Trophoblast cell (in vitro differentiated cells and primary cell): ENCODE measurements around the gene CDCA3.

Experiments used
- DNase-seq, 2 donors: peaks; one replicate each; pipeline ENCODE4 v3.0.0-alpha.2; 2016
- H2AFZ ChIP-seq: 2 replicates; pipeline ENCODE4 v1.6.1; 2013; ENCODE audit warnings: low read length, moderate library complexity, mild to moderate bottlenecking; ENCODE audit not compliant: insufficient read depth, poor library complexity
- H2AK5ac ChIP-seq: 2 replicates; pipeline ENCODE4 v1.6.1; 2013; ENCODE audit warnings: mild to moderate bottlenecking, low read length
- H2BK120ac ChIP-seq: 2 replicates; pipeline ENCODE4 v1.6.1; 2013; ENCODE audit warnings: low read length, mild to moderate bottlenecking, moderate library complexity; ENCODE audit not compliant: insufficient read depth, poor library complexity
- H2BK12ac ChIP-seq: 2 replicates; pipeline ENCODE4 v1.6.1; 2013; ENCODE audit warnings: mild to moderate bottlenecking, low read length, moderate library complexity
- H2BK5ac ChIP-seq: 2 replicates; pipeline ENCODE4 v1.6.1; 2013; ENCODE audit warnings: low read length, low read depth, moderate library complexity, mild to moderate bottlenecking; ENCODE audit not compliant: poor library complexity
- H3K14ac ChIP-seq: 2 replicates; pipeline ENCODE4 v1.6.1; 2013; ENCODE audit warnings: mild to moderate bottlenecking, low read length
- H3K18ac ChIP-seq: 2 replicates; pipeline ENCODE4 v1.6.1; 2013; ENCODE audit warnings: mild to moderate bottlenecking, low read length
- H3K23ac ChIP-seq: 2 replicates; pipeline ENCODE4 v1.6.1; 2013; ENCODE audit warnings: low read length
- H3K27ac ChIP-seq: 2 replicates; pipeline ENCODE4 v1.5.1; 2013; ENCODE audit warnings: low read depth, mild to moderate bottlenecking, inconsistent platforms, low read length, moderate library complexity
- H3K27me3 ChIP-seq: 2 replicates; pipeline ENCODE4 v1.6.1; 2013; ENCODE audit warnings: inconsistent platforms, mild to moderate bottlenecking, low read length, moderate library complexity; ENCODE audit not compliant: insufficient read depth
- H3K36me3 ChIP-seq, 2 experiments: 1 replicate in 1 of 2; 2 replicates in 1 of 2; pipeline ENCODE4 v1.6.1; 2013; ENCODE audit warnings: low read length in 2 of 2, mild to moderate bottlenecking in 2 of 2, moderate library complexity in 1 of 2; ENCODE audit not compliant: insufficient read depth in 2 of 2, control insufficient read depth in 1 of 2
- H3K4ac ChIP-seq: 2 replicates; pipeline ENCODE4 v1.6.1; 2013; ENCODE audit warnings: low read depth, mild to moderate bottlenecking, low read length, moderate library complexity
- H3K4me1 ChIP-seq, 2 experiments: 1 replicate in 1 of 2; 2 replicates in 1 of 2; pipeline ENCODE4 v1.6.1; 2013; ENCODE audit warnings: low read length in 2 of 2, mild to moderate bottlenecking in 2 of 2, moderate library complexity in 1 of 2; ENCODE audit not compliant: insufficient read depth in 2 of 2, control insufficient read depth in 1 of 2
- H3K4me2 ChIP-seq: 2 replicates; pipeline ENCODE4 v1.6.1; 2013; ENCODE audit warnings: inconsistent platforms, mild to moderate bottlenecking, low read length, moderate library complexity
- H3K4me3 ChIP-seq: 2 replicates; pipeline ENCODE4 v1.5.1; 2013; ENCODE audit warnings: mild to moderate bottlenecking, low read depth, low read length, inconsistent platforms
- H3K79me1 ChIP-seq: one replicate; pipeline ENCODE4 v1.6.1; 2013; ENCODE audit warnings: low read length
- H3K79me2 ChIP-seq: 2 replicates; pipeline ENCODE4 v1.6.1; 2013; ENCODE audit warnings: low read length, mild to moderate bottlenecking; ENCODE audit not compliant: control insufficient read depth, insufficient read depth, poor library complexity
- H3K9ac ChIP-seq: 2 replicates; pipeline ENCODE4 v1.6.1; 2013; ENCODE audit warnings: mild to moderate bottlenecking, low read length
- H3K9me3 ChIP-seq: 2 replicates; pipeline ENCODE4 v1.6.1; 2013; ENCODE audit warnings: low read depth, mild to moderate bottlenecking, control low read depth, inconsistent platforms, low read length; ENCODE audit not compliant: insufficient read depth
- H4K12ac ChIP-seq: 2 replicates; pipeline ENCODE4 v1.6.1; 2013; ENCODE audit warnings: low read depth, mild to moderate bottlenecking, low read length, moderate library complexity
- H4K8ac ChIP-seq: 2 replicates; pipeline ENCODE4 v1.6.1; 2013; ENCODE audit warnings: low read depth, mild to moderate bottlenecking, low read length, moderate library complexity
- H4K91ac ChIP-seq: one replicate; pipeline ENCODE4 v1.6.1; 2013; ENCODE audit warnings: low read depth, mild to moderate bottlenecking, low read length, moderate library complexity
- WGBS: extraction: QIAGEN DNeasy Blood & Tissue Kit; methylation state at CpG from one replicate; pipeline ENCODE4 v1.1.7; 2013; ENCODE audit warnings: missing lambda C conversion rate; ENCODE audit not compliant: insufficient read length, insufficient coverage; ENCODE audit errors: extremely low coverage; 5-methylcytosine and 5-hydroxymethylcytosine counted together

The CDCA3 gene

GRCh38 chr12:6861391-6861790, 10.3 kb upstream of the CDCA3 start:
- H3K23ac ChIP-seq = no peak overlapping the region

GRCh38 chr12:6860942-6861341, 9.9 kb upstream of the CDCA3 start:
- Histone ChIP-seq H3K4ac (no peak overlapping the region), H3K4me2 (no peak overlapping the region), H3K9me3 (no peaks in the 10 kb centered on the region), H4K12ac (no peak overlapping the region), H2AFZ (no peak overlapping the region), H2BK12ac (no peak overlapping the region), H4K8ac (no peak overlapping the region), H4K91ac (no peak overlapping the region), H3K4me1 (no peaks in the 10 kb centered on the region), H2AK5ac (no peak overlapping the region), H3K27me3 (no peaks in the 10 kb centered on the region), H3K79me1 (no peaks in the 10 kb centered on the region), H3K18ac (no peak overlapping the region), H3K4me3 (no peak overlapping the region), H3K79me2 (no peaks in the 10 kb centered on the region), H2BK5ac (no peak overlapping the region), H3K23ac (no peak overlapping the region), H3K9ac (no peak overlapping the region), H3K14ac (no peak overlapping the region), H3K36me3 (peaks cover 80 to 89% of the 10 kb centered on the region in 2 experiments), H3K27ac (no peak overlapping the region), H2BK120ac (no peak overlapping the region)
- no CpG with 5 or more reads among the region's 7 CpGs for WGBS
- DNase-seq = no peak

More at GRCh38 chr12:6861391-6861790, 10.3 kb upstream of the CDCA3 start:
- Histone ChIP-seq H2BK120ac (no peak overlapping the region), H3K4me2 (no peak overlapping the region), H3K79me1 (no peaks in the 10 kb centered on the region), H2BK12ac (no peak overlapping the region), H2AK5ac (no peak overlapping the region), H3K14ac (no peak overlapping the region), H4K12ac (no peak overlapping the region), H4K8ac (no peak overlapping the region), H3K9ac (no peak overlapping the region), H4K91ac (no peak overlapping the region), H3K4ac (no peak overlapping the region), H3K18ac (no peak overlapping the region), H2AFZ (no peak overlapping the region), H3K27me3 (no peaks in the 10 kb centered on the region), H2BK5ac (no peak overlapping the region), H3K9me3 (no peaks in the 10 kb centered on the region), H3K36me3 (peaks cover 80 to 89% of the 10 kb centered on the region in 2 experiments), H3K4me1 (no peaks in the 10 kb centered on the region), H3K79me2 (no peaks in the 10 kb centered on the region), H3K27ac (no peak overlapping the region), H3K4me3 (no peak overlapping the region)
- no peak for DNase-seq
- no CpG with 5 or more reads among the region's 9 CpGs for WGBS

- Histone ChIP-seq H4K8ac (no peak overlapping the region), H2AK5ac (no peak overlapping the region), H2AFZ (no peak overlapping the region), H4K91ac (no peak overlapping the region), H3K27ac (no peak overlapping the region), H3K79me2 (no peaks in the 10 kb centered on the region), H3K18ac (no peak overlapping the region), H3K79me1 (no peaks in the 10 kb centered on the region), H2BK12ac (no peak overlapping the region), H4K12ac (no peak overlapping the region), H3K36me3 (peaks cover 80 to 90% of the 10 kb centered on the region in 2 experiments), H3K4me3 (no peak overlapping the region), H3K9ac (no peak overlapping the region), H3K4ac (no peak overlapping the region), H3K27me3 (no peaks in the 10 kb centered on the region), H3K4me2 (no peak overlapping the region), H3K23ac (no peak overlapping the region), H3K9me3 (no peaks in the 10 kb centered on the region), H2BK120ac (no peak overlapping the region), H3K4me1 (no peaks in the 10 kb centered on the region), H3K14ac (no peak overlapping the region), H2BK5ac (no peak overlapping the region)
- no peak for DNase-seq
- WGBS = no CpG with 5 or more reads among the region's 9 CpGs
Observed at GRCh38 chr12:6860116-6860515, 9.0 kb upstream of the CDCA3 start.

DNA sequence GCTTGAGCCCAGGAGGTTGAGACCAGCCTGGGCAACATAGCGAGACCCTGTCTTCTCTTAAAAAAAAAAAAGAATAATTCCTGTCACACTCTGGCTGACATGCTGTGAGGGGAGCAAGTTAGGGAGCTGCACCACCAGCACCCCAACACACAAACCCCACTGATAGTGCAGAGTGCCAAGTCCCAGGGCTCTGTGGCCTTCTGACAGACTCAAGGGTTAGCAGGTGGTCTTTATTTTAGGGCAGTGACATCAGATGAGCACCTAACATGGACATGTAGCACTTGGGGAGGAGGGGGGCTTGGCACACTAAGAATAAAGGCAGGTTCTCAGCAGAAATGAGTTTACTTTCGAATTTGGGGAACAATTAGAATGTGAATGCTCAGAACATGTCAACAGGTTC, 7.7 kb upstream of the CDCA3 start:
- H3K4ac ChIP-seq = no peak overlapping the region
- H3K4me3 ChIP-seq = no peak overlapping the region
- no peak overlapping the region for H2BK12ac ChIP-seq
- whole genome bisulfite sequencing = no CpG with 5 or more reads among the region's 2 CpGs
- H2AK5ac ChIP-seq = no peak overlapping the region
- no peaks in the 10 kb centered on the region for H3K9me3 ChIP-seq
- no peak overlapping the region for H4K12ac ChIP-seq
- H2AFZ ChIP-seq = no peak overlapping the region
- no peak overlapping the region for H2BK120ac ChIP-seq
- H4K91ac ChIP-seq = no peak overlapping the region
- H3K14ac ChIP-seq = no peak overlapping the region
- H3K23ac ChIP-seq = no peak overlapping the region
- no peak overlapping the region for H3K18ac ChIP-seq
- no peak overlapping the region for H3K9ac ChIP-seq
- no peak overlapping the region for H4K8ac ChIP-seq
- H3K4me2 ChIP-seq = no peak overlapping the region
- H2BK5ac ChIP-seq = no peak overlapping the region
- DNase-seq = no peak
- H3K27me3 ChIP-seq = no peaks in the 10 kb centered on the region
- no peaks in the 10 kb centered on the region for H3K4me1 ChIP-seq
- no peak overlapping the region for H3K27ac ChIP-seq
- H3K79me2 ChIP-seq = no peaks in the 10 kb centered on the region
- H3K36me3 ChIP-seq = peaks cover 67 to 81% of the 10 kb centered on the region in 2 experiments
- H3K79me1 ChIP-seq = no peaks in the 10 kb centered on the region
